Measurements from ENCODE around the gene HOXD9.

The HOXD9 gene

GRCh38 chr2:176130147-176130956 lies 7.8 kb downstream of the HOXD9 start:
- peak overlapping the region; percentile 62 for H3K4me3 ChIP-seq (ENCODE audit: low read depth, low read length)
- POLR2A ChIA-PET: interaction anchor here (0.5 to 1.4 kb wide), 5 partner anchors 9 to 507 kb away, joined by 3 to 7 read pairs (median 5); no protein-coding TSS in a partner anchor
- TF ChIP-seq, protein P1, sequence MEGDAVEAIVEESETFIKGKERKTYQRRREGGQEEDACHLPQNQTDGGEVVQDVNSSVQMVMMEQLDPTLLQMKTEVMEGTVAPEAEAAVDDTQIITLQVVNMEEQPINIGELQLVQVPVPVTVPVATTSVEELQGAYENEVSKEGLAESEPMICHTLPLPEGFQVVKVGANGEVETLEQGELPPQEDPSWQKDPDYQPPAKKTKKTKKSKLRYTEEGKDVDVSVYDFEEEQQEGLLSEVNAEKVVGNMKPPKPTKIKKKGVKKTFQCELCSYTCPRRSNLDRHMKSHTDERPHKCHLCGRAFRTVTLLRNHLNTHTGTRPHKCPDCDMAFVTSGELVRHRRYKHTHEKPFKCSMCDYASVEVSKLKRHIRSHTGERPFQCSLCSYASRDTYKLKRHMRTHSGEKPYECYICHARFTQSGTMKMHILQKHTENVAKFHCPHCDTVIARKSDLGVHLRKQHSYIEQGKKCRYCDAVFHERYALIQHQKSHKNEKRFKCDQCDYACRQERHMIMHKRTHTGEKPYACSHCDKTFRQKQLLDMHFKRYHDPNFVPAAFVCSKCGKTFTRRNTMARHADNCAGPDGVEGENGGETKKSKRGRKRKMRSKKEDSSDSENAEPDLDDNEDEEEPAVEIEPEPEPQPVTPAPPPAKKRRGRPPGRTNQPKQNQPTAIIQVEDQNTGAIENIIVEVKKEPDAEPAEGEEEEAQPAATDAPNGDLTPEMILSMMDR (IDR thresholded peaks at IDR 0.05; ENCODE audit: insufficient read depth, low read length, missing control alignments): no peak
- CTCF ChIA-PET: interaction anchor here (0.6 to 30.2 kb wide), 12 partner anchors 9 to 1031 kb away, joined by 3 to 1421 read pairs (median 6); no protein-coding TSS in a partner anchor
- no peak for DNase-seq (ENCODE audit: low read depth, low spot score)

DNA sequence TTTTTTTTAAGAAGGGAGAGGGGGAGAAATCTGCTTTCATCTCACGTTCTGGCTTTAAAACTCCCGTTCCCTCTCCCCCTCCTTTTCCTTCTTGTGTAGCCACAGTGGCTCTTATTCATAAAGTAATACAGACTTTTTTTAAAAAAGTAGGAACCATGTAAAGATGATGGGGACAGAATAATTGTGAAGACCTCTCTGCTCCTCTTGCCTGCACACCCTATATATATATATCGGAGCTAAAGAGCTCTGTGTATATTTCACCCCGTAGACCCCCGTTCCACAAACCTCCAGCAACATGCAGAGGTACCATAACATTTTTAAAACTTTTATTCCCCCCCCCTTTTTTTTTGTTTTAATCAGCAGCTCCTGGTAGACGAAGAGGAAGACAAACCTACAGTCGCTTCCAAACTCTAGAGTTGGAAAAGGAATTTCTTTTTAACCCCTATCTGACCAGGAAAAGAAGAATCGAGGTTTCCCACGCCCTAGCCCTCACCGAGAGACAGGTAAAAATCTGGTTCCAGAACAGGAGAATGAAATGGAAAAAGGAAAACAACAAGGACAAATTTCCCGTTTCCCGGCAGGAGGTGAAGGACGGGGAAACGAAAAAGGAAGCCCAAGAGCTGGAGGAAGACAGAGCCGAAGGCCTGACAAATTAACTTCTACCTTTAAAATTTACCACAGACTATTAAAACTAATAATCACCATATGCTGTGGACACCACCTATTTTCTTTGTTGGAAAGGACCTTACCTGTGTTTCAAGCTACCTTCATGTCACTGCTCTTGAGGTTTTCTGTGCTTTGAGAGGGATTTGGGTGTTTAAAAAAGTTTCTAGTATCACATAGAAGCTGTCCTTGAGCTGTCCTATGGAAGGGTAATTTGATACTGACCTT lies 8.7 kb downstream of the HOXD9 start:
- CTCF ChIA-PET: interaction anchor here (0.6 to 30.2 kb wide), 16 partner anchors 8 to 1030 kb away, joined by 3 to 1421 read pairs (median 4); no protein-coding TSS in a partner anchor

GRCh38 chr2:176131848-176132158 lies 9.3 kb downstream of the HOXD9 start:
- H3K4me3 ChIP-seq (ENCODE audit: low read depth, low read length): peak overlapping the region; percentile 62
- POLR2A ChIA-PET: interaction anchor here (0.6 to 1.1 kb wide), 2 partner anchors 8 to 508 kb away, joined by 3 read pairs; no protein-coding TSS in a partner anchor
- TF ChIP-seq, protein P1 (IDR thresholded peaks at IDR 0.05; ENCODE audit: insufficient read depth, low read length, missing control alignments): no peak

More for the DNA sequence above, 8.7 kb downstream of the HOXD9 start:
- peak overlapping the region; percentile 62 for H3K4me3 ChIP-seq (ENCODE audit: low read depth, low read length)
- DNase-seq (ENCODE audit: low read depth, low spot score): no peak
- POLR2A ChIA-PET: interaction anchor here (0.6 to 1.4 kb wide), 9 partner anchors 8 to 509 kb away, joined by 3 to 7 read pairs (median 3); partner anchors contain the start of gene HOXD1
- TF ChIP-seq, protein P1 (IDR thresholded peaks at IDR 0.05; ENCODE audit: insufficient read depth, low read length, missing control alignments): no peak

DNA sequence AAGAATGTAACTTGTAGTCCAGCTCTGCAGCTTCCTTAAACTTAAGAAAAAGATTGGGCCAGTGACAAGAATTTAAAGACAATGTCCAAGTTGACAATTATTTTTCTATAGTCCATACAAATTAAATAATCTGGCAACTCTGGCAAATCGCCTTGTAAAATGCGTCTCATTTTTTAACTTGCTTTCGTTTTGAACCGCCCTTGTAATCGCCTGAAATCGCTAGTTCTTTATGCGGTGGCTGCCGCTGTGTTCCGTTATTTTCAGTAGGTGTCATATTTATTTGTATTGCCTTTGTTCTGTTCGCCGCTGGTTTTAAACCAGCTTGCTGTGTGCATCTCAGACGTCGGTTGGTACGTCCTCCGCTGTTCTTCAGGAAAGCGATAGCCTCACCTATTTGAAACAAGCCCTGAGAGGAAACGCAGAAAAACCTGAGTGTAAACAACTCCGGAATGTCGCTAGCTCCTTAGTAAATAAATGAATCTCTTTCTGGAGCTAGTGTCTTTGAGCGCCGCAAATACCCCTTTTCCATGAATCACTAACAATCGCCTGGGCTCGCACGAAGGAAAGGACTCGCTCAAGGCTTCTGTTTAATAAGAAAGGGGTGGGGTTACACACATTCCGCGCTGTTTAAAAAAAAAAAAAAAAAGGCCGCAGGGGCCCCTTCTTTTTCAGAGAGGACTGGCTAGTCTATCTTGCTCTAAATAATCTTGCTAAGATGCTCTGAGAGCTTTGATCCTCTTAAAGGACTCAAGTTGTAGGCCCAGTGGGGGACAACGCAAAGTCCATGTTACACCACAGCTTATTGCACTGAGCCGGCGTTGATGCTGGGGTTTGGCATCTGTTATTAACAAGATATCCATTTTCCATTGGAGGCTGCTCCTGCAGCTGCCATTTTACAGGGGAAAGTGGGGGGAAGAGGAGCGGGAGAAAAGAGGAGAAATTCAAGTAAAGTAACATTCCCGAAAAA lies 10.0 kb downstream of the HOXD9 start:
- TF ChIP-seq, protein P1 (IDR thresholded peaks at IDR 0.05; ENCODE audit: insufficient read depth, low read length, missing control alignments): no peak
- DNase-seq (ENCODE audit: low read depth, low spot score): no peak
- ChIA-PET CTCF (interaction anchor here (0.9 to 30.2 kb wide), 11 partner anchors 7 to 1017 kb away, joined by 3 to 1421 read pairs (median 10); no protein-coding TSS in a partner anchor), POLR2A (interaction anchor here (0.6 to 1.1 kb wide), 3 partner anchors 8 to 1010 kb away, joined by 3 read pairs; no protein-coding TSS in a partner anchor)
- peak overlapping the region; percentile 50 for H3K4me3 ChIP-seq (ENCODE audit: low read depth, low read length)

More at GRCh38 chr2:176131848-176132158, 9.3 kb downstream of the HOXD9 start:
- DNase-seq (ENCODE audit: low read depth, low spot score): no peak
- CTCF ChIA-PET: interaction anchor here (0.9 to 30.2 kb wide), 12 partner anchors 8 to 1017 kb away, joined by 3 to 1421 read pairs (median 6); no protein-coding TSS in a partner anchor

GRCh38 chr2:176133389-176133788 lies 10.9 kb downstream of the HOXD9 start:
- no peak for DNase-seq (ENCODE audit: low read depth, low spot score)
- no peak overlapping the region for H3K4me3 ChIP-seq (ENCODE audit: low read depth, low read length)
- ChIA-PET CTCF (interaction anchor here (2.3 to 30.2 kb wide), 5 partner anchors 321 to 1016 kb away, joined by 9 to 1421 read pairs (median 42); no protein-coding TSS in a partner anchor), POLR2A (interaction anchor here (0.7 kb wide), 1 partner anchor 1009 kb away, joined by 3 read pairs; no protein-coding TSS in a partner anchor)
- TF ChIP-seq, protein P1 (IDR thresholded peaks at IDR 0.05; ENCODE audit: insufficient read depth, low read length, missing control alignments): no peak

Data from AG04449 (cell line).